ENCODE data around the gene EEF1AKMT1. TPM values are rescaled to one million over a fixed set of nuclear protein-coding genes. Genes with fewer than 3 reads are reported as not detected.

EEF1AKMT1 gene
- total RNA-seq: 10 to 100 TPM in 1 of 4 donors, 1 to 10 TPM in 3; 2.0 to 24.7 (median 4.7) TPM

GRCh38 chr13:20773194-20774080, at the start of gene EEF1AKMT1:
Gene EEF1AKMT1 (minus strand): TSS chr13:20773961. CDS start chr13:20757598, 16,363 bp downstream.
- Histone ChIP-seq H3K36me3 (peaks cover 4% of the 10 kb centered on the region), H3K4me1 (peaks cover 14% of the 10 kb centered on the region), H3K4me3 (peak within 1 kb of the TSS; percentile 66), H3K27me3 (no peaks in the 10 kb centered on the region), H3K27ac (peak within 1 kb of the TSS; percentile 96), H3K9me3 (peaks cover 2% of the 10 kb centered on the region)
- TF ChIP-seq EP300 (IDR thresholded peaks at IDR 0.05) (no peak), POLR2A (IDR thresholded peaks at IDR 0.05) (peak in 1 of 2 donors; percentile 85), POLR2AphosphoS5 (IDR thresholded peaks at IDR 0.05) (peak in 2 of 3 donors; percentile 53 to 64), CTCF (IDR thresholded peaks at IDR 0.05) (no peak)
- DNase-seq (ENCODE audit: low spot score in 2 of 2): peak; percentile 94 to 95
- WGBS: 0% methylated on average over 22 of the region's 72 CpGs

- H3K27ac ChIP-seq: no peak overlapping the region
- WGBS: 96% methylated on average over 1 of the region's 1 CpG
- no peak for TF ChIP-seq POLR2A (IDR thresholded peaks at IDR 0.05)
- TF ChIP-seq CTCF (IDR thresholded peaks at IDR 0.05): no peak
- no peak for TF ChIP-seq EP300 (IDR thresholded peaks at IDR 0.05)
- TF ChIP-seq POLR2AphosphoS5 (IDR thresholded peaks at IDR 0.05): no peak
Observed at GRCh38 chr13:20823071-20823470, 49.3 kb upstream of the EEF1AKMT1 start.

GRCh38 chr13:20822406-20822805, 48.6 kb upstream of the EEF1AKMT1 start:
- no peaks in the 10 kb centered on the region for H3K4me1 ChIP-seq

More at GRCh38 chr13:20823071-20823470, 49.3 kb upstream of the EEF1AKMT1 start:
- no peak for DNase-seq (ENCODE audit: low spot score in 2 of 2)
- peaks cover 11% of the 10 kb centered on the region for H3K36me3 ChIP-seq
- H3K27me3 ChIP-seq: no peaks in the 10 kb centered on the region
- H3K4me1 ChIP-seq: no peaks in the 10 kb centered on the region
- no peak overlapping the region for H3K4me3 ChIP-seq
- no peaks in the 10 kb centered on the region for H3K9me3 ChIP-seq

GRCh38 chr13:20819715-20820114, 46.0 kb upstream of the EEF1AKMT1 start:
- DNase-seq (ENCODE audit: low spot score in 2 of 2): no peak
- Histone ChIP-seq H3K4me1 (peaks cover 8% of the 10 kb centered on the region), H3K9me3 (no peaks in the 10 kb centered on the region), H3K27ac (no peak overlapping the region), H3K36me3 (peaks cover 11% of the 10 kb centered on the region), H3K27me3 (no peaks in the 10 kb centered on the region), H3K4me3 (no peak overlapping the region)
- no peak for TF ChIP-seq EP300 (IDR thresholded peaks at IDR 0.05)
- no peak for TF ChIP-seq POLR2AphosphoS5 (IDR thresholded peaks at IDR 0.05)
- TF ChIP-seq POLR2A (IDR thresholded peaks at IDR 0.05): no peak
- TF ChIP-seq CTCF (IDR thresholded peaks at IDR 0.05): no peak
- 98% methylated on average over 3 of the region's 3 CpGs for WGBS

More at GRCh38 chr13:20822406-20822805, 48.6 kb upstream of the EEF1AKMT1 start:
- WGBS: 100% methylated on average over 1 of the region's 1 CpG
- no peak for DNase-seq (ENCODE audit: low spot score in 2 of 2)
- Histone ChIP-seq H3K9me3 (no peaks in the 10 kb centered on the region), H3K36me3 (peaks cover 11% of the 10 kb centered on the region), H3K27ac (no peak overlapping the region), H3K27me3 (no peaks in the 10 kb centered on the region), H3K4me3 (no peak overlapping the region)
- TF ChIP-seq POLR2AphosphoS5 (IDR thresholded peaks at IDR 0.05): no peak

- Histone ChIP-seq H3K4me1 (peaks cover 20% of the 10 kb centered on the region), H3K4me3 (no peak overlapping the region), H3K9me3 (no peaks in the 10 kb centered on the region), H3K27me3 (no peaks in the 10 kb centered on the region), H3K27ac (peak overlapping the region; percentile 68), H3K36me3 (peaks cover 7% of the 10 kb centered on the region)
- no peak for DNase-seq (ENCODE audit: low spot score in 2 of 2)
- WGBS: 40% methylated on average over 1 of the region's 1 CpG
- TF ChIP-seq EP300 (IDR thresholded peaks at IDR 0.05): no peak
- no peak for TF ChIP-seq POLR2A (IDR thresholded peaks at IDR 0.05)
- no peak for TF ChIP-seq POLR2AphosphoS5 (IDR thresholded peaks at IDR 0.05)
- TF ChIP-seq CTCF (IDR thresholded peaks at IDR 0.05): no peak
Observed at GRCh38 chr13:20815464-20815863, 41.7 kb upstream of the EEF1AKMT1 start.

All from suprapubic skin (tissue), 4 donors.